ENCODE results near the gene ITIH2.
"Not testable (repeated sequence)": the region's sequence is repeated elsewhere in the genome, so short reads cannot be mapped to it uniquely, and the experiment has no call there.

ITIH2 gene

GRCh38 chr10:7700577-7701125 is 2.5 kb upstream of the ITIH2 start:
- no peak for DNase-seq

GRCh38 chr10:7701158-7701742 is 1.9 kb upstream of the ITIH2 start:
- no peak for DNase-seq

- DNase-seq, result no peak
Observed at GRCh38 chr10:7702288-7702812, 766 bp upstream of the ITIH2 start.

- no peak for DNase-seq
Observed at GRCh38 chr10:7704071-7705016, 1.2 kb downstream of the ITIH2 start.

- no peak for DNase-seq
Observed at GRCh38 chr10:7705341-7705740, 2.2 kb downstream of the ITIH2 start.

GRCh38 chr10:7706534-7707073 is 3.5 kb downstream of the ITIH2 start:
- no peak for DNase-seq

- no peak for DNase-seq
Observed at GRCh38 chr10:7707102-7707501, 4.0 kb downstream of the ITIH2 start.

GRCh38 chr10:7707858-7708622 is 4.9 kb downstream of the ITIH2 start:
- DNase-seq, result no peak

GRCh38 chr10:7708832-7709231 is 5.7 kb downstream of the ITIH2 start:
- no peak for DNase-seq

- no peak for DNase-seq
Observed at GRCh38 chr10:7710446-7710845, 7.3 kb downstream of the ITIH2 start.

GRCh38 chr10:7711075-7711474 is 8.0 kb downstream of the ITIH2 start:
- not testable (repeated sequence) for DNase-seq

- DNase-seq, result no peak
Observed at GRCh38 chr10:7715515-7715914, 12.4 kb downstream of the ITIH2 start.

GRCh38 chr10:7717767-7718166 is 14.7 kb downstream of the ITIH2 start:
- no peak for DNase-seq

- DNase-seq, result no peak
Observed at GRCh38 chr10:7718685-7719084, 15.6 kb downstream of the ITIH2 start.

GRCh38 chr10:7720478-7720877 is 17.4 kb downstream of the ITIH2 start:
- DNase-seq, result no peak

- DNase-seq, result no peak
Observed at GRCh38 chr10:7722927-7723529, 19.9 kb downstream of the ITIH2 start.

- no peak for DNase-seq
Observed at GRCh38 chr10:7734821-7735220, 31.7 kb downstream of the ITIH2 start.

- DNase-seq, result no peak
Observed at GRCh38 chr10:7738536-7739407, 35.7 kb downstream of the ITIH2 start.

GRCh38 chr10:7744307-7744706 is 41.2 kb downstream of the ITIH2 start:
- DNase-seq, result no peak

- DNase-seq, result not testable (repeated sequence)
Observed at GRCh38 chr10:7748637-7749036, 45.5 kb downstream of the ITIH2 start.

- DNase-seq, result no peak
Observed at GRCh38 chr10:7750222-7750621, 47.1 kb downstream of the ITIH2 start.

Measured in stimulated activated CD4-positive, alpha-beta T cell treated with anti-CD3 and anti-CD28 coated beads, Interleukin-1b, Interleukin-23, amount 100 ng/mL, for 48 hours (primary cell).